ENCODE results near the gene ZMAT1. TPM values are rescaled to one million over a fixed set of nuclear protein-coding genes. Genes with fewer than 3 reads are reported as not detected.
"Not testable (repeated sequence)": the region's sequence is repeated elsewhere in the genome, so short reads cannot be mapped to it uniquely, and the experiment has no call there.

Gene ZMAT1
- polyA plus RNA-seq, 3 donors = 0.56 to 10.5 (median 0.65) TPM

- Mint-ChIP-seq H3K27ac (no peak overlapping the region), H3K27me3 (ENCODE audit: low read depth in 3 of 3) (no peaks in the 10 kb centered on the region), H3K36me3 (no peaks in the 10 kb centered on the region), H3K4me3 (no peak overlapping the region), H3K4me1 (no peaks in the 10 kb centered on the region), H3K9me3 (peaks cover 0 to 9% (median 5%) of the 10 kb centered on the region in 7 donors)
- no peaks in the 10 kb centered on the region for H4K20me1 ChIP-seq (ENCODE audit: insufficient read depth, low read length)
- no peak for DNase-seq
- H3K9me3 ChIP-seq (replicated peaks in 1 of 2; ENCODE audit: control insufficient read depth in 1 of 2, insufficient read depth in 1 of 2, low read length in 2 of 2) = no peaks in the 10 kb centered on the region
- H3K4me3 ChIP-seq (replicated peaks in 1 of 3; ENCODE audit: low read depth in 2 of 3, low read length in 3 of 3) = no peak overlapping the region
- TF ChIP-seq CTCF (IDR thresholded peaks at IDR 0.05) = no peak
- no peak overlapping the region for H3K9ac ChIP-seq (ENCODE audit: insufficient read depth, low read length, poor library complexity, severe bottlenecking)
- H2AFZ ChIP-seq (ENCODE audit: insufficient read depth, low read depth, low read length, poor library complexity, severe bottlenecking) = no peak overlapping the region
- no peaks in the 10 kb centered on the region for H3K4me1 ChIP-seq (ENCODE audit: control insufficient read depth in 1 of 2, insufficient read depth in 2 of 2, low read length in 2 of 2)
- no peaks in the 10 kb centered on the region for H3K79me2 ChIP-seq (ENCODE audit: insufficient read depth, low read length)
- H3K27ac ChIP-seq (ENCODE audit: low read depth in 1 of 2, low read length in 2 of 2) = no peak overlapping the region
- no peaks in the 10 kb centered on the region for H3K27me3 ChIP-seq (ENCODE audit: control insufficient read depth in 2 of 2, insufficient read depth in 2 of 2, low read length in 2 of 2)
- H3K36me3 ChIP-seq (replicated peaks in 1 of 2; ENCODE audit: control insufficient read depth in 1 of 2, insufficient read depth in 2 of 2, low read length in 2 of 2) = no peaks in the 10 kb centered on the region
- intact Hi-C loops (cut with micrococcal nuclease) = no loop called here
- H3K4me2 ChIP-seq (replicated peaks; ENCODE audit: extremely low read depth, low read length, poor library complexity, severe bottlenecking) = no peak overlapping the region
Measured at GRCh38 chrX:101973066-101973465, 41.2 kb upstream of the ZMAT1 start.

- H3K9me3 ChIP-seq (replicated peaks in 1 of 2; ENCODE audit: control insufficient read depth in 1 of 2, insufficient read depth in 1 of 2, low read length in 2 of 2); H3K79me2 ChIP-seq (ENCODE audit: insufficient read depth, low read length); intact Hi-C loops (cut with micrococcal nuclease); DNase-seq; H2AFZ ChIP-seq (ENCODE audit: insufficient read depth, low read depth, low read length, poor library complexity, severe bottlenecking); H4K20me1 ChIP-seq (ENCODE audit: insufficient read depth, low read length); H3K4me3 ChIP-seq (replicated peaks in 1 of 3; ENCODE audit: low read depth in 2 of 3, low read length in 3 of 3); H3K27me3 Mint-ChIP-seq (ENCODE audit: low read depth in 3 of 3); H3K27me3 ChIP-seq (ENCODE audit: control insufficient read depth in 2 of 2, insufficient read depth in 2 of 2, low read length in 2 of 2); H3K36me3 Mint-ChIP-seq; H3K4me2 ChIP-seq (replicated peaks; ENCODE audit: extremely low read depth, low read length, poor library complexity, severe bottlenecking); H3K36me3 ChIP-seq (replicated peaks in 1 of 2; ENCODE audit: control insufficient read depth in 1 of 2, insufficient read depth in 2 of 2, low read length in 2 of 2); H3K27ac ChIP-seq (ENCODE audit: low read depth in 1 of 2, low read length in 2 of 2); H3K4me1 Mint-ChIP-seq; H3K4me1 ChIP-seq (ENCODE audit: control insufficient read depth in 1 of 2, insufficient read depth in 2 of 2, low read length in 2 of 2); H3K9me3 Mint-ChIP-seq; H3K9ac ChIP-seq (ENCODE audit: insufficient read depth, low read length, poor library complexity, severe bottlenecking); H3K4me3 Mint-ChIP-seq; H3K27ac Mint-ChIP-seq: not testable (repeated sequence)
- no CpG with 5 or more reads among the region's 2 CpGs for WGBS (ENCODE audit: insufficient coverage)
Measured at GRCh38 chrX:101964923-101965539, 33.2 kb upstream of the ZMAT1 start.

All from CD14-positive monocyte (primary cell).